ENCODE measurements around the gene MTMR2.

DNA sequence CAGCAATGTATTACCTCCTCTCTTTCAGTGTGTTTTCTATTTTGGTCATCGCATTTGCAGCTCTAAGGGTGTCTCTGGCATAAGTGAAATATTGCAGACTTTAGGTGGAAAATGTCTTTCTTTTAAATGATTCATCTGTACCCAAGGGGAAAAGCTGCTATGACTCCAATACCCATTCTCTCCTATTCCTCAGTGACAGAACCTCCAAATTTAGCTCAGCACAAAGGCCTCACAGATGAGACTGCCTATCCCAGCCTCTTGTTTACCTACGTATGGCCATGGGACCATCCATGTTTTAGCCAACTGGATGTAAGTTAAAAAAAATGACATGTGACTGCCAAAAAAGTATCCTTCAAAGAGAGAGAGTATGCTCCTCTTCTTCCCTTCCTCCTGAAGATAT is 7.9 kb downstream of the MTMR2 start:
- TF ChIP-seq, protein P1, sequence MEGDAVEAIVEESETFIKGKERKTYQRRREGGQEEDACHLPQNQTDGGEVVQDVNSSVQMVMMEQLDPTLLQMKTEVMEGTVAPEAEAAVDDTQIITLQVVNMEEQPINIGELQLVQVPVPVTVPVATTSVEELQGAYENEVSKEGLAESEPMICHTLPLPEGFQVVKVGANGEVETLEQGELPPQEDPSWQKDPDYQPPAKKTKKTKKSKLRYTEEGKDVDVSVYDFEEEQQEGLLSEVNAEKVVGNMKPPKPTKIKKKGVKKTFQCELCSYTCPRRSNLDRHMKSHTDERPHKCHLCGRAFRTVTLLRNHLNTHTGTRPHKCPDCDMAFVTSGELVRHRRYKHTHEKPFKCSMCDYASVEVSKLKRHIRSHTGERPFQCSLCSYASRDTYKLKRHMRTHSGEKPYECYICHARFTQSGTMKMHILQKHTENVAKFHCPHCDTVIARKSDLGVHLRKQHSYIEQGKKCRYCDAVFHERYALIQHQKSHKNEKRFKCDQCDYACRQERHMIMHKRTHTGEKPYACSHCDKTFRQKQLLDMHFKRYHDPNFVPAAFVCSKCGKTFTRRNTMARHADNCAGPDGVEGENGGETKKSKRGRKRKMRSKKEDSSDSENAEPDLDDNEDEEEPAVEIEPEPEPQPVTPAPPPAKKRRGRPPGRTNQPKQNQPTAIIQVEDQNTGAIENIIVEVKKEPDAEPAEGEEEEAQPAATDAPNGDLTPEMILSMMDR (IDR thresholded peaks at IDR 0.05; ENCODE audit: extremely low read depth in 1 of 2, insufficient read depth in 1 of 2, low read depth in 1 of 2, low read length in 2 of 2) = no peak
- TF ChIP-seq POLR2AphosphoS5 (IDR thresholded peaks at IDR 0.05; ENCODE audit: insufficient read depth, low read depth, low read length) (no peak), JUN (IDR thresholded peaks at IDR 0.05; ENCODE audit: borderline replicate concordance, insufficient read depth, insufficient read length, low read depth) (no peak), EZH2 (IDR thresholded peaks at IDR 0.05; ENCODE audit: borderline replicate concordance, low read depth, low read length, severe bottlenecking) (no peak)

All from endothelial cell of umbilical vein (primary cell).